Fibroblast of lung (primary cell): Measurements from ENCODE around the gene CCDC85A. TPM values are rescaled to one million over a fixed set of nuclear protein-coding genes. Genes with fewer than 3 reads are reported as not detected.

Experiments
- DNase-seq, 2 donors: peaks; one replicate each; pipeline versions ENCODE4 v3.0.0 to v3.0.0-alpha.2; 2010; ENCODE audit warnings: low read depth in 2 of 2
- H2AFZ ChIP-seq: 2 replicates; pipeline ENCODE4 v1.5.1; 2012; ENCODE audit warnings: low read length, control low read depth, inconsistent platforms
- H3K27ac ChIP-seq: 2 replicates; pipeline ENCODE4 v1.5.1; 2011; ENCODE audit warnings: low read length, control low read depth; ENCODE audit not compliant: insufficient read depth
- H3K27me3 ChIP-seq: 2 replicates; pipeline ENCODE4 v1.5.1; 2011; ENCODE audit warnings: mild to moderate bottlenecking, low read length; ENCODE audit not compliant: control insufficient read depth, insufficient read depth
- H3K36me3 ChIP-seq: 2 replicates; pipeline ENCODE4 v1.5.1; 2011; ENCODE audit warnings: low read length; ENCODE audit not compliant: control insufficient read depth, insufficient read depth
- H3K4me1 ChIP-seq: 2 replicates; pipeline ENCODE4 v1.5.1; 2011; ENCODE audit warnings: low read length; ENCODE audit not compliant: control insufficient read depth, insufficient read depth; ENCODE audit errors: extremely low read depth
- H3K4me2 ChIP-seq: 2 replicates; pipeline ENCODE4 v1.5.1; 2011; ENCODE audit warnings: low read length, control low read depth; ENCODE audit not compliant: insufficient read depth; ENCODE audit errors: extremely low read depth
- H3K4me3 ChIP-seq, 4 experiments: fragments of 200-600 bp in 1 of 4; sonication (generic) in 1 of 4; replicated peaks in 1 of 4; 2 replicates each; pipeline ENCODE4 v1.5.1; 2011 to 2016; ENCODE audit warnings: low read length in 4 of 4, low read depth in 3 of 4, mild to moderate bottlenecking in 3 of 4, control low read depth in 2 of 4, inconsistent platforms in 1 of 4, mixed read lengths in 1 of 4; ENCODE audit not compliant: insufficient read depth in 1 of 4; ENCODE audit errors: control extremely low read depth in 1 of 4
- H3K79me2 ChIP-seq: 2 replicates; pipeline ENCODE4 v1.5.1; 2012; ENCODE audit warnings: mild to moderate bottlenecking, low read length, inconsistent platforms; ENCODE audit not compliant: control insufficient read depth, insufficient read depth
- H3K9ac ChIP-seq: 2 replicates; pipeline ENCODE4 v1.5.1; 2011; ENCODE audit warnings: mild to moderate bottlenecking, low read length, control low read depth; ENCODE audit not compliant: insufficient read depth
- H3K9me3 ChIP-seq: 2 replicates; pipeline ENCODE4 v1.5.1; 2012; ENCODE audit warnings: low read depth, low read length; ENCODE audit not compliant: control insufficient read depth, insufficient read depth
- H4K20me1 ChIP-seq: 2 replicates; pipeline ENCODE4 v1.5.1; 2011; ENCODE audit warnings: low read length; ENCODE audit not compliant: control insufficient read depth, insufficient read depth; ENCODE audit errors: extremely low read depth
- CTCF ChIP-seq, 2 donors: IDR thresholded peaks in 1 of 2; conservative IDR thresholded peaks in 1 of 2; 1 replicate in 1 of 2; 2 replicates in 1 of 2; pipeline ENCODE4 v1.5.1; 2011 to 2012; ENCODE audit warnings: low read length in 2 of 2, control low read depth in 1 of 2, inconsistent platforms in 1 of 2, low read depth in 1 of 2, mild to moderate bottlenecking in 1 of 2
- EZH2 ChIP-seq: IDR thresholded peaks from 2 replicates; pipeline ENCODE4 v1.5.1; 2012; ENCODE audit warnings: low read length, control low read depth, mild to moderate bottlenecking; ENCODE audit errors: missing control alignments
- polyA plus RNA-seq, 2 donors: library from polyadenylated mRNA; depleted of rRNA in 1 of 2; stranded (reverse) in 1 of 2; unstranded in 1 of 2; fragments of >200 nt; gene quantifications; 2 replicates each; pipeline ENCODE4 v1.2.1, GENCODE V29; 2011 to 2012; ENCODE audit warnings: missing spikeins in 1 of 2
- total RNA-seq: library from RNA; depleted of rRNA; stranded (reverse); fragments of >200 nt; gene quantifications from 2 replicates; pipeline ENCODE4 v1.2.1, GENCODE V29; 2014

Gene CCDC85A
- total and polyA plus RNA-seq, 2 donors (not counting 1 experiment from before 2014, with no cell fraction given): 0.03 TPM; not detected in 1

DNA sequence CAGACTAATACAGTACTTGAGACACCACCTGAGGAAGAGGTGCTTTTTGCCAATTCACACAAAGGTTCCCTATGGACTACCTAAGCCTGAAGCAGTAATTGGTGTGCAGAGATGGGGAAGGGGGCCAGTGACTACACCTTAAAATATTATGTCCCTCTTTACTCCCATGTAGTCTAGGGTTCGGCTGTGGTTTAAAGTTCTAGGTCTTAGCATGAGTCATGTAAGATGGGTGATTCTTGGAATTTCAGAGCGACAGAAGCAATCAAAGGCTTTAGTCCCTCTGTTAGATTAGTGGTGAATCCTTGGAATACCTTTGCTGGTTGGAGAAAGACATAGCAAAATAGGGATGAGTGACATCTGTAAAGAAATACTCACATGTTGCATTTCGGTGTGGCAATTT, 14.3 kb upstream of the CCDC85A start:
- Histone ChIP-seq H3K36me3 (no peaks in the 10 kb centered on the region), H3K9ac (no peak overlapping the region), H3K79me2 (no peaks in the 10 kb centered on the region), H2AFZ (no peak overlapping the region), H3K4me2 (no peak overlapping the region), H3K9me3 (no peaks in the 10 kb centered on the region), H3K27ac (no peak overlapping the region), H4K20me1 (no peaks in the 10 kb centered on the region), H3K4me3 (no peak overlapping the region), H3K4me1 (no peaks in the 10 kb centered on the region), H3K27me3 (no peaks in the 10 kb centered on the region)
- TF ChIP-seq EZH2 (no peak), CTCF (conservative IDR thresholded peaks at IDR 0.05 in 1 of 2, IDR thresholded peaks at IDR 0.05 in 1 of 2; ENCODE audit: low read depth in 1 of 2, low read length in 2 of 2) (no peak)
- peak in 1 of 2 donors; percentile 21 for DNase-seq

- H3K4me2 ChIP-seq: no peak overlapping the region
- no peak overlapping the region for H2AFZ ChIP-seq
- no peak overlapping the region for H3K9ac ChIP-seq
- H3K36me3 ChIP-seq: no peaks in the 10 kb centered on the region
- no peaks in the 10 kb centered on the region for H3K9me3 ChIP-seq
- no peaks in the 10 kb centered on the region for H3K27me3 ChIP-seq
- DNase-seq: no peak
- H3K4me1 ChIP-seq: no peaks in the 10 kb centered on the region
- H3K79me2 ChIP-seq: no peaks in the 10 kb centered on the region
- H4K20me1 ChIP-seq: no peaks in the 10 kb centered on the region
- H3K4me3 ChIP-seq: no peak overlapping the region
- TF ChIP-seq CTCF (conservative IDR thresholded peaks at IDR 0.05 in 1 of 2, IDR thresholded peaks at IDR 0.05 in 1 of 2; ENCODE audit: low read depth in 1 of 2, low read length in 2 of 2) (no peak), EZH2 (no peak)
- H3K27ac ChIP-seq: no peak overlapping the region
Observed at GRCh38 chr2:56170504-56170903, 13.3 kb upstream of the CCDC85A start.

DNA sequence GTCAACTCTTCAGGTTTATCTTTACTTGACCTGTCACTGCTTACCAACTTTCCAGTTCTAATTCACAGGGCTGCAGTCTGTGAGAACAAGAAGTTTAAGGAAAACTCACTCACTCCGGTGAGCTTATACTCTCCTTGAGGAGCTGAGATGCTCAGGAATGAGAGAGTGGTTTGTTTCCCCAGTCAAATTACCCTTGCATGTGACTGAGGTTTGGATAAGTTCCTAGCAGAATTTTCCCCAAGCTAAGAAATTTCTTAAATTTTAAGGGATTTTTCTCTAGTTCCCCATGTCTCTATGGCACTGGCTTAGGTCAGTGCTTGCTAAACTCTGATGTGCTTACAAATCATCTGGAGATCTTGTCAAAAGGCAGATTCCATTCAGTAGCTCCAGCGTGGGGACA, 12.8 kb upstream of the CCDC85A start:
- no peak overlapping the region for H3K4me3 ChIP-seq
- no peak overlapping the region for H3K9ac ChIP-seq
- DNase-seq: no peak

More for the DNA sequence above, 12.8 kb upstream of the CCDC85A start:
- Histone ChIP-seq H3K79me2 (no peaks in the 10 kb centered on the region), H3K4me2 (no peak overlapping the region), H3K9me3 (no peaks in the 10 kb centered on the region), H3K4me1 (no peaks in the 10 kb centered on the region), H3K36me3 (no peaks in the 10 kb centered on the region), H3K27me3 (no peaks in the 10 kb centered on the region), H3K27ac (no peak overlapping the region), H4K20me1 (no peaks in the 10 kb centered on the region), H2AFZ (no peak overlapping the region)
- TF ChIP-seq EZH2: no peak
- no peak for TF ChIP-seq CTCF (conservative IDR thresholded peaks at IDR 0.05 in 1 of 2, IDR thresholded peaks at IDR 0.05 in 1 of 2; ENCODE audit: low read depth in 1 of 2, low read length in 2 of 2)
